GM18951 (cell line): ENCODE data around the gene CCDC69.
"Not testable (repeated sequence)": the region's sequence is repeated elsewhere in the genome, so short reads cannot be mapped to it uniquely, and the experiment has no call there.

Source experiments
- POLR2A ChIP-seq: IDR thresholded peaks from 4 replicates; pipeline ENCODE4 v1.6.1; 2011; ENCODE audit warnings: mild to moderate bottlenecking; ENCODE audit not compliant: insufficient read length, insufficient read depth; ENCODE audit errors: extremely low read depth
- in situ Hi-C: fragments of 300-500 bp; cut with MboI; formaldehyde crosslinking; loops from one replicate; pipeline ENCODE4 v1.12.0; 2022; ENCODE audit warnings: low sequenced_read_pairs, mixed read lengths, inconsistent platforms; ENCODE audit not compliant: unreplicated experiment

Gene CCDC69

DNA sequence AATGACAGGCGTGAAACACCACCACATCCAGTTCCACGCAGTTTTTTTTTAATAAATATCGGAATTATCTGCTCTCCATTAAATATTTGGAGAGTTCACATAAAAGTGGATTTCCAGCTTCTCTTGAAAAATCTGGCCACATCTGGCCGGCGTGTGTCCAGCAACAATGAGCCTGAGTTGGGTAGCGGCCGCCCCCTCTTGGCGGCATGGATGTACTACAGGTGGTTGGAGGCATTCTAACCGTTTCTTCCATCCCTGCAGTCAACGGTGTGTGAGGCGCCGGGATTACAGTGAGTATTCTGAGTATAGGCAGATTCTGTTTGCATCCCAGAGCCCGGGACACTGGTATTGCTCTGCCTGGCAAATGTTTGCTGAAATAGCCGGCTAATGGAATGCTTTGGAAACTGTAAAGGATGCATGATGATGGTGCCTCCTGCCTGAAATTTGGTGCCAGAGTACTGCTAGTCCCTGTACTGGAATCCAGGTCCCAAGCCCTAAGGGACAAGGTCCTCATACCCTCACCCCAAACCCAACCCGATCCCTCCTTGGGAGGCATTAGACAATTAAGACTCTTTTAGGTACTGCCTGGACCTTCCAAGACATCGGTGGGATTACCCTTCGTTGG lies 15.5 kb upstream of the CCDC69 start:
- no peak for TF ChIP-seq POLR2A
- in situ Hi-C loops: no loop called here

DNA sequence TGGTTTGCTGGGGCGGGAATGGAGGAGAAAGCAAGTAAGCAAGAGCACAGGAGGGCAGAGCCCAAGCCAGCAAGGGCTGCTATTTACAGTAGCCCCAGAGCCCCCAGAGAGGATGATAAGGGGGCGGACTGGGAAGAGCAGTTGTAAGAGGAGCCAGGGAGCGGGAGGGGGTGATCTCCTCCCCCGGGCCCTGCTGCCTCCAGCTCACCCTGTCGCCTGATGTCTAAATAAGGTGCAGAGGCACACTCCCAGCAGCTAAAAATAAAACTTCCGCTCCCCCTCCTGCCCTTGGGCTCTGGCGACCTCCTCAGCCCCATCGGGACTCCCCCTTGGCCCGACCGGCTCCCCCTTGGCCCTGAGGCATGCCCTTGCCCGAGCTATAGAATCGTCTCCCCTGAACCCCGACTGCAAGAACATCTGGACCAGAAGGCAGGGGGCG lies 14.4 kb upstream of the CCDC69 start:
- in situ Hi-C loops: no loop called here
- TF ChIP-seq POLR2A: peak; percentile 44

DNA sequence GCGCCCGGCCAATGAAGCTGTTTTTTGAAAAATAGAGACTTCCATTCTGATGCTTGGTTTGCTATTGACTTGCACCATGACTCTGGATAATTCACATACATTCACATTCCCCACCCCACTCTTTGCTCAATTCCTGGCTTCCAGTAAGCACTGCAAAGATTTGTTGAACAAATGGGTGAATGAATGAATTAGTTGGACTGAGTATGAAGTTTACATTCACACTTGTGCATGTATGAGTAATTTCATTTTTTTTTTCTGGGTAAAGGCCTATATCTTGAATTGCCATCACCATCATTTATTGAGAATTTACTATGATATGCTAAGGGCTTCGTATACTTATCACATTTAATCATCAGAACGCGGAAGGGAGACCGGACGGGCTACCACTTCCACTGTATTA lies 13.8 kb upstream of the CCDC69 start:
- in situ Hi-C loops: no loop called here
- TF ChIP-seq POLR2A: no peak

GRCh38 chr5:151236888-151237287 lies 13.0 kb upstream of the CCDC69 start:
- no peak for TF ChIP-seq POLR2A
- in situ Hi-C loops: no loop called here

DNA sequence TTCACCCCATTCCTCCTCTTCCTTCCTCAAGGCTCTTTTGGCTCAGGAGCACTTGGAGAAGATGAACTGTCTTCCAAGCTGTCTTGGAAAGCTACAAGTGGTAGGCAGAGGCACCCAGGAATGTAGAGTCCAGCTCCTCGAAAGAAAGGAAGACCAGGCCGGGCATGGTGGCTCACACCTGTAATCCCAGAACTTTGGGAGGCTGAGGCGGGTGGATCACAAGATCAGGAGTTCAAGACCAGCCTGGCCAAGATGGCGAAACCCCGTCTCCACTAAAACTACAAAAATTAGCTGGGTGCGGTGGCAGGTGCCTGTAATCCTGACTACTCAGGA lies 11.3 kb upstream of the CCDC69 start:
- in situ Hi-C loops: not testable (repeated sequence)

DNA sequence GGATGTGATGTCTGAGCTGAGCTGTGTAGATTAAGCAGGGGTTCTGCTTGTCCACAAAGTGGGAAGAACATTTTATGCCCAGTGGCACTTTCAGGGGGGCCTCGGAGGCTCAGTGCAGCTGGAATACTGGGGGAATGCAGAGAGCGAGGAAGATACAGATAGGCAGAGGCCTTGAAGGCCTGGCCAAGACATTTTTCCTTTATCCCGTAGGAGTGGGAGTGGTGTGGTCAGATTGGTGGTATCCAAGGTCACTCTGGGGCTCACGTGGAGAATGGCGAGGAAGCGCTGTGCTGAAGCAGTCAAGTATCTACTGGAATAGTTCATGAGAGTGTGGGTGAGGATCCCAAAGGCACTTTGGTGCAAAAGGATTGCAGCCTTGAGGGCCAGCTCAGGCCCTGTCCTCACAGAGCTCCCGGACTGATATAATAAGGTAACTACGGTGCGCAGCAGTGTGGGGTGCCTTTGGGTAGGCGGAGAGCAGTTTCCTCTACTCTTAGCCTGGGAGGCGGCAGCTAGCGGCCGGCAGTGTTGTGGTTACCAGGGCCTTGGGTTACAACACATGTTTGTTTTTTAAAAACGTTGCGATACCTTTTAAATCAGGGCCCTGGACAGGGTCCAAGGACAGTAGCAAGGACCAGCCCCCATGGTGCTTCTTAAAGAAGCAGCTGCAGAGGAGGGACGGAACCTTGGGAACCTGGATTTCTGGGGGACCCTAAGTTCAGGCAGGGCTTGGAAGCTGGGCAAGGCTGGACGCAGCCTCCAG lies 10.8 kb upstream of the CCDC69 start:
- TF ChIP-seq POLR2A: peak; percentile 30
- in situ Hi-C loops: no loop called here

DNA sequence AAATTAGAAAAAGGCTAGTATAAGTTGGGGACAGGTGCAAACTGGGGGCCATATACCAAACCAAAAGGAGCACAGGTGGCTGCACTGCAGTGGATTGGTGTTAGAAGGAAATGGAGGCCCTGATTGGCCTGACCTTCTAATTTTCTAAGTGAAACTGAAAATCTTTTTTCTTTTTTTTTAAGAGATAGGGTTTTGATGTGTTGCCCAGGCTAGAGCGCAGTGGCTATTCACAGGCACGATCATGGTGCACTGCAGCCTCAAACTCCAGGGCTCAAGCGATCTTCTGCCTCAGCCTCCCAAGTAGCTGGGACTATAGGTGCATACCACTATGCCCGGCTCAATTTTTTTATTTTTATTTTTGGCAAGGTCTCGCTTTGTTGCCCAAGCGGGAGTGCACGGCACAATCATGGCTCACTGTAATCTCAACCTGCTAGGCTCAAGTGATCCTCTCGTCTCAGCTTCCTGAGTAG lies 9.8 kb upstream of the CCDC69 start:
- TF ChIP-seq POLR2A: no peak

GRCh38 chr5:151231359-151231758 lies 7.5 kb upstream of the CCDC69 start:
- no peak for TF ChIP-seq POLR2A
- in situ Hi-C loops: no loop called here

More for the DNA sequence above, 9.8 kb upstream of the CCDC69 start:
- in situ Hi-C loops: no loop called here

DNA sequence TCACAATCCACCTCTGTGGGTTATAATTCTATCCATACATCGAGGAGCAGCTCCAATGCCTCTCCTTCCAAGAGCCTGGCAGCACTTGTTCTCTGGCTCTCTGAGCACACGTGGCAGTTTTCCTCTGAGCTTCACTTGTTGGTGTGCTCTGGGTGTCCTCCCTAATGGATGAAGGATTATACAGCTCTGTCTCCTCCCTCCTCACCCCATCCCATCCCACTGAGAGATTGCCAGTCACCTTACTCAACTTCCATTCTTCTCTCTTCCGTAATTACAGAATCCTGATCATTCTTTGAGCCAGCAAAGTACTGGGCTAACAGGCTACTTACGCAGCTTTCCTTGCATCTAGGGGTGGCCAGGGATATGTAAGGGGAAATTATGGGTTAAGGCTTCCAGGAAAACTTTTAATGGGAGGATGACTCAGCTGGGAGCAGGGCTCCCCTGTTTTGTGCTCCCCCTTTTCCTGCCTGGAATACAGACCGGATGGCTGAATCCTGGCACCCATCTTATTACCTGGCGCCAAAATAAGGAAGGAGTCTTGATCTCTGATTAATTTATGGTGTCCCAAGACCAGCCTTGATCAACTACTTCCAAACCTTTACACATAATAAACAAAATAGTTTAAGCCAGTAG lies 6.3 kb upstream of the CCDC69 start:
- no peak for TF ChIP-seq POLR2A
- in situ Hi-C loops: no loop called here

DNA sequence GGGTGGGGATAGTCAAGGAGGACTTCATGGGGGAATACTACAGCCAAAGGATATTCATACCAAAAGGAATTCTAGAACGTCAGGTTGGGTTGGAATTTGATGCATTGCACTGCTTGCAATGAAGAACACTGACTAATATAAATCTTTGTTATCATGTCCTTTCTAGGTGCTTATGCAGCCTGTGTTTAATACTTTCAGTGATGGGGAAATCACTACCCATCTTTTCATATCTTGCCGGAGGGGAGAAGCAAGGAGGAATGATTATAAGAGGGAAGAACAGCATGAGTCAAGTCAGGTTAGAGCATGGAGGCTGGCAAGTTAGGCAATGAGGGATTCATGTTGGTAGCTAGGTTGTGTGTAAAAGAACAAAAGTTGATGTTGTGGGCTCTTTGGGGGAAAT lies 5.1 kb upstream of the CCDC69 start:
- no peak for TF ChIP-seq POLR2A
- in situ Hi-C loops: no loop called here

DNA sequence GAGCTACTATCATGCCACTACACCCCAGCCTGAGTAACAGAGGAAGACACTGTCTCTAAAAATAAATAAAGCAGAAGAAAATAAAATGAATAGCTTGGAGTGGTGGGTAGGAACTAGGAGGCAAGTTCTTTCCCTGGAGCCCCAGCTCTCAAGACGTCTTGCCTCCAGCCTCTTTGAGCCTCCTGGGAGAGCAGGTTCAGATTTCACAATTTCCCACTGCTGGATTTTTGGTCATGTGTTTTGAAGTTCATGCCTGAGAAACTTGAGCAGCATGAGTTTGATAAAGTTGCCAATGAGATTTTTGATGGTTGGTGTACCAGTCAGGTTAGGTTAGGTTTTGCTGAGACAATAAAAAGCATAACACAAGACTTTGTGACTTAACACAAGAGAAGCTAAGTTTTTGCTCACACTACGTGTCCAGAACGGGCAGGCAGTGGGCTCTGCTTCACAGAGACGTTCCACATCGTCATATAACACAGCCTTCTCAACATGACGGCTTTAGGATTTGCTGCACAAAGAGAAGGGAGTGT lies 4.1 kb upstream of the CCDC69 start:
- no peak for TF ChIP-seq POLR2A
- in situ Hi-C loops: no loop called here

- in situ Hi-C loops: no loop called here
- no peak for TF ChIP-seq POLR2A
Observed at GRCh38 chr5:151225475-151225874, 1.6 kb upstream of the CCDC69 start.

DNA sequence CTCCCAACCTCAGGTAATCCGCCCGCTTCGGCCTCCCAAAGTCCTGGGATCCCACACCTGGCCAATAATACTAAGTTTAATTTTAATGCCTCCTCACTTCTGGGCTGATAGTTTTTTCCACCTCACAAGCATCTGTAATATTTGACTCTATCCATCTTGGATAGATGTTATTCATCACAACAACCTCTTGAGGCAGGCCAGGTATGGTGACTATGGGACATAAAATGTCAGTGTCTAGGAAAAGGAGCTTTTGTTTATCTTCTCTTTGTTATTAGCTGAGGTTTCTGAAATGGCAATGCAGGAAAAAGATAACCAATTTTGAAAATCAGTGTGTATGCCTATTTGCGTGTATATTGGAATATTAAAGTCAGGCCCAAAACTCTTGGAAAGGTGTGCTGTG lies 1.2 kb upstream of the CCDC69 start:
- in situ Hi-C loops: no loop called here
- no peak for TF ChIP-seq POLR2A

DNA sequence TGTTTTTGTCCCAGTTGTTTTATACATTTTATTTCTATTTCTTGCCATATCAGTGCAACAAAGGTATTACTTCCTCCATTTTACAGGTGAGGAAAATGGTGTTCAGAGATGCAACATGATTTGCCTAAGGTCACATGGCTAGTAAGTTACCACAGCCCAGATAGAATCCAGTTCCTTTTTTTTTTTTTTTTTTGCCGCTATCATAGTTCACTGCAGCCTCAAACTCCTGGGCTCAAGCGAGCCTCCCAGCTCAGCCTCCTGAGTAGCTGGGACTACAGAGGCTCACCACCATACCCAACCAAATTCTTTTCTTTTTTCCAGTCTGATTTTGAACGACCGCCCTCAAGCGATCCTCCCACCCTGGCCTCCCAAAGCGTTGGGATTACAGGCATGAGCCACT lies 480 bp upstream of the CCDC69 start:
- in situ Hi-C loops: no loop called here
- TF ChIP-seq POLR2A: no peak
